HG03354 (cell line): Measurements from ENCODE around the gene BCLAF1.

Experiments
- ATAC-seq: cut with Tn5 transposase; IDR thresholded peaks from one replicate; pipeline ENCODE4 v1.9.1; 2021; ENCODE audit warnings: mild to moderate bottlenecking; ENCODE audit not compliant: unreplicated experiment, poor library complexity, severe bottlenecking

BCLAF1 gene

GRCh38 chr6:136210398-136211165 lies 79.1 kb downstream of the BCLAF1 start:
- ATAC-seq = no peak

- no peak for ATAC-seq
These were observed 80.2 kb downstream of the BCLAF1 start for GRCh38 chr6:136209496-136209895.

GRCh38 chr6:136208783-136209182 lies 80.9 kb downstream of the BCLAF1 start:
- ATAC-seq = no peak
